ENCODE results near the gene CLCN7. TPM values are rescaled to one million over a fixed set of nuclear protein-coding genes. Genes with fewer than 3 reads are reported as not detected.

Gene CLCN7
- total RNA-seq, 1 donor from 2014 or later = 80.8 TPM

DNA sequence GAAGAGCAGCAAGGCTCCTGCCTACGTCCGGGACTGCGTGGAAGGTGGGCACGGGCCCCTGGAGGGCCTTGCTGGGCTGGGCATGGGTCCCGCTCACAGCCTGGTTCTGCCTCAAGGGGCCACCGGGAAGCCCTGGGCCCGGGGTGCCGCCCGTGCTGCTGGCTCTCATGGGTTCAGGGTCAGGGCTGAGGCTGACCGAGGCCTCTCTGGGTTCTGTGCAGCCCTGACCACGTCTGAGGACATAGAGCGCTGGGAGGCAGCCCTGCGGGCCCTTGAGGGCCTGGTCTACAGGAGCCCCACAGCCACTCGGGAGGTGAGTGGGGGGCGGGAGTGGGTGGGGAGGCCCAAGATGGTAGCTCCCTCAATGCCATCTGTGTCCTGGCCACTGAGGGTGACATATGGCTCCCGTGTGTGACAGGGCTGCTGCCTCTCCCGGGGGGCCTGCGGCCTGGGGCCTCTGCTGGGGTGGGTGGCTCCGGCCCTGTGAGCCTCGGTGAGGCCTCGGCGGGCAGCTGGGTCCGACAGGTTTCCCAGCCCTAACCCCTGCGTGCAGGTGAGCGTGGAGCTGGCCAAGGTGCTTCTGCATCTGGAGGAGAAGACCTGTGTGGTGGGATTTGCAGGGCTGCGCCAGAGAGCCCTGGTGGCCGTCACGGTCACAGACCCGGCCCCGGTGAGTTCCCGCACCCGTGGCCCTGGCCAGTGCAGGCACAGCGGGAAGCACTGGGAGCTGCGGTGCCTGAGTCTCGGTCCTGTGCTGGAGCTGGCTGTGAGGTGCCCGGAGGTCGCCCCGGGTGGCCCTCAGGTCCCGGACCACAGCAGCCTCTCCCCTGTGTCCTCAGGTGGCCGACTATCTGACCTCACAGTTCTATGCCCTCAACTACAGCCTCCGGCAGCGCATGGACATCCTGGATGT lies 27.5 kb upstream of the CLCN7 start:
- no peak for DNase-seq (ENCODE audit: low spot score)

DNA sequence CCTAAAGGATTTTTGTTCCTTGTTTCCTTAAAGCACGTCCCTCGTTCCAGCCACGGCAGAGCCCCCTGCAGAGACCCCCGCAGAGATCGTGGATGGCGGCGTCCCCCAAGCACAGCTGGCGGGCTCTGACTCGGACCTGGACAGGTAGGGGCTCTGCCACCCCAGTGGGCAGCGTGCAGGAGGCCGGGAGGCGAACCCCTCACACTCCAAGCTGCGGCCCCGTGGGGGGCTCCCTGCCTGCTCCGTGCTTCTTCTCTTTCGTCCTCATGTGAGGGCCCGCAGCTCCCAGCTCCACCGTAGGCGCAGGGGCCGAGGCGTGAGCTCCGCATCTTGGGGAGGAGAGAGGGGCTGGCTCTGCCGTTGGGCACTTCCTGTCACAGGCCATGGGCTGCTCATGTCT lies 26.8 kb upstream of the CLCN7 start:
- DNase-seq (ENCODE audit: low spot score) = no peak

DNA sequence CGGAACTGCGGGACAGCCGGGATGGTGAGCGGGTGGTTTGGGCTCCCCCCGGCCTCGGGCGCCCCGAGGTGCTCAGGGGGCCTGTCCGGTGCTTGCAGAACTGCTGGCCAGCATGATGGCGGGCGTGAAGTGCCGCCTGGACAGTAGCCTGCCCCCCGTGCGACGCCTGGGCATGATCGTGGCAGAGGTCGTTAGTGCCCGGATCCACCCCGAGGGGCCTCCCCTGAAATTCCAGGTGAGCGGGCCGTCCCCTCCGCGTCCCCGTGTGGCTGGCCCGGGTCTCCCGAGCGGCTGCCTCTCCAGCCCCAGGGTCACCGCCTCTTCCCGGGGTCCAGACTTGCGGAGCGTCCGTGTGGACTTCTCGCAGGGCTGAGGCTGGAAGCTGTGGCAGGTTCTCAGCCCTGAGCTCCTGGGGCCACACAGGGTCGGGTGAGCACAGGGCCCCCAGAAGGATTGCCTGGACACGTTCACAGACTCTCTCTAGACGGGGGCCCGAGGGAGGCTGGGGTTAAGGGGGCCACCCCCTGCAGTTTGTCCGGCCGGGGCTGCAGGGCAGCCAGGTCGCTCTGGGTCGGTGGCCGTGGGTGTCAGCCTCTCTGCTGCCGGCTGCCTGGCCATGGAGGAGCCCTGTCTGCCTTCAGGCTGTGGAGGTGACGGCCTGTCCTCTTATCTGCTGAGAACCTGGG lies 25.8 kb upstream of the CLCN7 start:
- no peak for DNase-seq (ENCODE audit: low spot score)

DNA sequence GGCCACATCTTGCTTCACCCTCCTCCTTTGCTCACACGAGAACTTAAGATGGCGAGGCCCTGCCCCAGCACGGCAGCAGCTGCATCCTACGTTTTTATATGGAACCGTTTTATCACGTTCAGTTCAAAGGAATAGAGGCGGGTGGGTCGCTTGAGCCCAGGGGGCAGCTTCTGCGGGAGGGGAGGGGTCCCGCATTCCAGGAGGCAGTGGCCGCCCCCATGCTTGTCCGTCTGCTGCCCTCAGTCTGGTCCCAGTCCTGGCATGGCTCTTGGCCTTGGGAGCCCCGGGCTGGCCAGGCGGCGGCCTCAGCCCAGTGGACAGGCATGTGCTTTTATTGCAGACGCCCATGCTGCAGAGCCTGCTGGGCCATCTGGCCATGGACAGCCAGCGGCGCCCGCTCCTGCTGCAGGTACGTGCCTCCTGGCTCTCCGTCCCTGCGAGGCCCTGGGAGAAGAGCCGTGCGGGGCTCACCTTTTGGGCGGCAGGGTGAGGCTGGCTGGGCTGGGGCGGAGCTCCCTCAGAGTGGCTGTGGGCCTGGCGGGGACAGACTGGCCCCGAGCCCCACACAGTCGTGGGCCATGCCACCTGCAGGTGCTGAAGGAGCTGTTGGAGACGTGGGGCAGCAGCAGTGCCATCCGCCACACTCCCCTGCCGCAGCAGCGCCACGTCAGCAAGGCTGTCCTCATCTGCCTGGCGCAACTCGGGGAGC lies 25.1 kb upstream of the CLCN7 start:
- DNase-seq (ENCODE audit: low spot score) = no peak

DNA sequence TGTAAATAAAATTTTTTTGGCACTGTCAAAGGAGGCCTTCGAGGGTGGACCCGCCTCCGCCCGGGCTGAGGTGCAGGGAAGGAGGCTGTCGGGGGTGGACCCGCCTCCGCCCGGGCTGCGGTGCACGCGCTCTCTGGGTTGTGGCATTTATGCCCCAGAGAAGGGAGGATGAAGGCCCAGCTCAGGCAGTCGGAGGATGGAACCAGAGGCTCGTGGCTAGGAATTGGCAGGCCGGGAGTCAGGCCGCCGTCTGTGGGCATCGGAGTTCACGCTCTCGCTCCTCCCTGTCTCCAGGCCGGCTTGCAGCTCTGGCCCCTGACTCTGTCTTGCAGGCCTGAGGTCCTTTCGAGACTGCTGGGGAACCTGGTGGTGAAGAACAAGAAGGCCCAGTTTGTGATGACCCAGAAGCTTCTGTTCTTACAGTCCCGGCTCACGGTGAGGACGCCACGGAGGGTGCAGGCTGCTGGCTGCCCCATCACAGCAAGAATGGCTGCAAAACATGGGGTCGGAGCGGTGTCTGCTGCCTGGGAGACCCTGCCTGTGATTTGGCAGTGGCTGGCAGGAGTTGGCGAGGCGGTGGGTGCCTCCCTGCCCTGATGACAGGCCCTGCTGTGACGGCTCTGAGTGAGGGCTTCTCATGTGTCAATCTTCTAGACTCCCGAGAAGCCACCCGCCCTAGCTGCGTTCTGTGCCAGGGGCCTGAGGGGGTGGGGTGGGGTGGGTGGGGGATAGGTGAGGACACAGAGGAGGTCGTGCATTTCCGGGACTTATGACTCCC lies 24.3 kb upstream of the CLCN7 start:
- DNase-seq (ENCODE audit: low spot score) = no peak

DNA sequence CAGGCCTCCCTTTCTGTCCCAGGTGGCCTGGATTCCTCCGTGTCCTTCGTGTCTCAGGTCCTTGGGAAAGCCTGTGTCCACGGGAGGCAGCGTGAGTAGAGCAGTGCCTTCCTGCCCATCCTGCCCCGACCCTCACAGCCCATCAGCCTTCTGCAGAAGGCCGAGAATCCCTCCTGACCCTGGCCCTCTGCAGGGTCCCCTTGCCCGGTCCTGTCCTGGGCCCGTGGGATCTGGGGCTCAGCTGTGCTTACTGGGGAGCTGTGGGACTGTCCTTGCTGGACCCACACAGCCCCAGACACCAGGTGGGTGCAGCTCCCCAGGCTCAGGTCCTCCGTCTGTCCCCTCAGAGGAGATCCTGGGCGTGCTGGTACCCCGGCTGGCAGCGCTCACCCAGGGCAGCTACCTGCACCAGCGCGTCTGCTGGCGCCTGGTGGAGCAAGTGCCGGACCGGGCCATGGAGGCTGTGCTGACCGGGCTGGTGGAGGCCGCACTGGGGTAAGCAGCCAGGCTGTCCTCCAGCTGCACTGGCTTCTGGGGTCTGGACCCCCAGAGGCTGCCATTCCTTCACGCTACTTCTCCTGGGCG lies 22.3 kb upstream of the CLCN7 start:
- DNase-seq (ENCODE audit: low spot score) = no peak

DNA sequence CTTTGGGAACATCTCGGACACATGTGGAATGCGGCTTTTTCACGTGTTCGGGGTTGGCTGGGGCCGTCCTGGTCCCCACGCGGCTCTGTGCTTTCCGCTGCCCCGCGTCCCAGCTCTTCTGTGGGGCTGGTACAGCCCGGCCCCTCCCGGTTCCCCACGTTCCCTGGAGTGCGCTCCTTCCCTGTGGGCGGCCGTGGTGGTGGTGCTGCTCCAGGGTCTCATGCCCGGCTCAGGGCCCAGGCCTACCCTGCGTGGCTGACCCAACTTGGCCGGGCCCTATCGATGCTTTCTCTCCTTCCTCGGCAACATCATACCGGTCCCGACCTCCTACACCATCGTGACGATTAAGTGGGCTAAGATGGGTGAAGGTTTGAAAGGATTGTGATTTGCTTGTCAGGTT lies 21.6 kb upstream of the CLCN7 start:
- DNase-seq (ENCODE audit: low spot score) = no peak

DNA sequence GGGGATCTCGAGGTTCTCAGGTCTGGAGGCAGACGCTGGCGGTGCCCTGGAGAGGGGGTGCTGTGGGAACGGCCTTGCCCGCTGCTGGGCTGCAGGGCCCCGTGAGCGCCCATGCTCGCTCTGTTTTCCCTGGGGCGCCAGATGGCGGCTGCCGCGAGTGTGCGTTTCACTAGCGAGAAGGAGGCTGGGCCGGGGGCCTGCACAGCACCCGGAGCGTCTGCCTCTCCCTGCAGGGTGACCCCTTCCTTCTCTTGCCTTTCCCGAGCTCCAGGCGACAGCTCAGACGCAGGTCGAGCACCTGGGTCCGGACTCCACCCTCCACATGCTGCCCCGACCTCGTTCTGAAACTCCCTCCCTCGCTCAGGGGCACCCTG lies 21.0 kb upstream of the CLCN7 start:
- no peak for DNase-seq (ENCODE audit: low spot score)

DNA sequence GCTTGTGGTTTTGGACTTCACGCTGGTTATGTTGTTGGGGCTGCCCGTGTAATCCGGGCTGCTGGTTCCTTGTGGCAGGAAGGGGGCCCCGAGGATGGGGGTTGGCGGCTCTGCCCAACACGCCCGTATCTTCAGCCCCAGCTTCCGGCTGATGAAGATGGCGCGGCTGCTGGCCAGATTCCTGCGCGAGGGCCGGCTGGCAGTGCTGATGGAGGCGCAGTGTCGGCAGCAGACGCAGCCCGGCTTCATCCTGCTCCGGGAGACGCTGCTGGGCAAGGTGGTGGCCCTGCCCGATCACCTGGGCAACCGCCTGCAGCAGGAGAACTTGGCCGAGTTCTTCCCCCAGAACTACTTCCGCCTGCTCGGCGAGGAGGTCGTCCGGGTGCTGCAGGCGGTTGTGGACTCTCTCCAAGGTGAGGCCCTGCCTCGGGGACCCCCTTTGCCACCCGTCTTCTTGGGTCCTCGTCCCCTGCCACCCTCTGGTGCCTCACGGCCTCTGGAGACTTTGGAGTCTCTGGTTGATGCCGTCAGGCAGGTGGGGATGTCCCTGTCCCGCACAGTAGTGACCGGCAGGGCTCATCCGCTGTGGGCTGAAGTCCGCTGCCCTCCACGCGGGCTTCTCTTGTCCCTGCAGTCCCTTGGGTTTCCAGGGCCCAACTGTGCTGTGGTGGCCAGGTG lies 20.5 kb upstream of the CLCN7 start:
- no peak for DNase-seq (ENCODE audit: low spot score)

DNA sequence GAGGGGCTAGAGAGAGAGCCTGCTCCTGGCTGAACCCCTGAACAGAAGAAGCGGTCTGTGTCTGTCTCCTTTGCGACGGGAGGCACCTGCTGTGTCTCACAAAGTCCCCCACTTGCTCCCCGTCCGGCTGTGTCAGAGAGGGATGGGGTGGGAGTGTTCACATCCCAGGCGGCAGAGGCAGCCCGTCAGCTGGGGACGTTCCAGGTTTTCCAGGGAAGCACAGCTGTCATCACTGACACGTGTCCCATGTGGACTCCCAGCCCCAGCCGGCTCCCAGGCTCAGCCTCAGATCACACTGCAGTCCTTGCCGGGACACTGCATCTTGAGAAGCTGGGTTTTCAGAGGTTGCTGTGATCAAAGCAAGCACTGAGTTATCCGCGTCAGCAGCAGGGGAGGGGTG lies 19.9 kb upstream of the CLCN7 start:
- DNase-seq (ENCODE audit: low spot score) = no peak

DNA sequence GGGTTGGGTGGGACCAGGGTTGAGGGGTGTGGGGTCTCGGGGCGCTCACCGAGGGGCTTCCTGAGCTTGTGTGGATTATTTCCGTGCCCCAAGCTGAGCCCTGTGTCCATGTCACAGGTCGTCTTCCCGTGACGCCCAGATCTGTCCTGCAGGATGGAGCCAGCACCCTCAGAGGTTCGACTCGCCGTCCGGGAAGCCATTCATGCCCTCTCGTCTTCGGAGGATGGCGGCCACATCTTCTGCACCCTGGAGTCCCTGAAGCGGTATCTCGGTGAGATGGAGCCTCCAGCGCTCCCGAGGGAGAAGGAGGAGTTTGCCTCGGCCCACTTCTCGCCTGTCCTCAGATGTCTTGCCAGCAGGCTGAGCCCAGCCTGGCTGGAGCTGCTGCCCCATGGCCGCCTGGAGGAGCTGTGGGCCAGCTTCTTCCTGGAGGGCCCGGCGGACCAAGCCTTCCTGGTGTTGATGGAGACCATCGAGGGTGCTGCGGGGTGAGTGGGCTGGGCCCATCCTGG lies 19.4 kb upstream of the CLCN7 start:
- no peak for DNase-seq (ENCODE audit: low spot score)

DNA sequence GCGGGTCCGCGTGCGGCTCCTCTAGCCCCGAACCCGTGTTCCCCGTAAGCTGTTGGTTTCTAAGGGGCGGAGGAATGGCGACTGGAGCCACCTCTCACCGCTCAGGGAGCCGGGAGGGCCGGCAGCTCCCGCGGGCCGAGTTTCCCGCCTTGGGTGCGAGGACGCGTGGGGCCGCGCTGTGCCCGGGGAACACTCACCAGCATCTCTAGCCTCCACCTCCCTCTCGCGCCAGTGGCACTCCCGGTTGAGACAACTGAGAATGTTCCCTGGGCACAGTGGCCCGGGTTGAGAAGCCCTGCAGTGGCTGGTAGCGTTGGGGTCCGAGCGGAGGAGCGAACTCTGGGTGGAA lies 18.9 kb upstream of the CLCN7 start:
- DNase-seq (ENCODE audit: low spot score) = no peak

DNA sequence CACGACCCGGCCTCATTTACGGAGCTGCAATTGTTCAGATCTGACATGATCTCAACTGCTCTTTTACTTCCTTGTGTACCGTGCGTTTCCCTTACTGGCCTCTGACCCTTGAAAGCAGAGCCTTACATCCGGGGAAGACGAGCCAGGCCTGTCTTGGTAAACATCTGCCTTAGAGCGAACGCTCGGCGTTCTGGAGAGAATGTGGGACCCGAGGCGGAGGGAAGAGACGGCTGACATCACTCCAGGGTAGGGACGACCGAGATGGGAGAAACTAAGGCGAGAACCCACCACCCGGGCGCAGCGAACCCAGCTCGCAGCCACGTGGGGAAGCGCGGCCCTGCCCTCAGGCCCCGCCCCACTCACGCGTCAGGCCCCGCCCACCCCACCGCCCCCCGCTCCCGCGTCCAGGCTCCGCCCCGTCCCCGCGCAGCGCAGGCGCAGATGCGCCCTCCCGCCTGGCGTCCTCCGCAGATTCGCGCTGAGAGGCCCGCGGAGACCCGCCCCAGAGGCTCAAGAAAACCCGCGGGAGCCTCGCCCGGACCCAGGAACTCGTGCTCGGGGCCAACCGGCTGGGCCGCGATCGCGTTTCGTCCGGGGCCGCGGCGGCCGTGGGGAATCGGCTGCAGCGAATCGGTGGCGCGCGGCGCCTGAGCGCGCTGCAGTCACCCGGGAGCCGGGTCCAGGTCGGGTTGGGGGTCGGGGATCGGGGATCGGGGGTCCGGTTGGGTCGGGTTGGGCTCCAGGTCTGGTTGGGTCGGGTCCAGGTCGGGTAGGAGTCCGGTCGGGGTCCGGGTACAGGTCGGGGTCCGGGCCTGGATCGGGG lies 18.3 kb upstream of the CLCN7 start, which contains the start of gene TELO2:
TSS of gene TELO2 (plus strand) at position 438 of the 823 bp plus-strand sequence. CDS start 922 bp downstream, outside the sequence.
- peak; percentile 93 for DNase-seq (ENCODE audit: low spot score)

DNA sequence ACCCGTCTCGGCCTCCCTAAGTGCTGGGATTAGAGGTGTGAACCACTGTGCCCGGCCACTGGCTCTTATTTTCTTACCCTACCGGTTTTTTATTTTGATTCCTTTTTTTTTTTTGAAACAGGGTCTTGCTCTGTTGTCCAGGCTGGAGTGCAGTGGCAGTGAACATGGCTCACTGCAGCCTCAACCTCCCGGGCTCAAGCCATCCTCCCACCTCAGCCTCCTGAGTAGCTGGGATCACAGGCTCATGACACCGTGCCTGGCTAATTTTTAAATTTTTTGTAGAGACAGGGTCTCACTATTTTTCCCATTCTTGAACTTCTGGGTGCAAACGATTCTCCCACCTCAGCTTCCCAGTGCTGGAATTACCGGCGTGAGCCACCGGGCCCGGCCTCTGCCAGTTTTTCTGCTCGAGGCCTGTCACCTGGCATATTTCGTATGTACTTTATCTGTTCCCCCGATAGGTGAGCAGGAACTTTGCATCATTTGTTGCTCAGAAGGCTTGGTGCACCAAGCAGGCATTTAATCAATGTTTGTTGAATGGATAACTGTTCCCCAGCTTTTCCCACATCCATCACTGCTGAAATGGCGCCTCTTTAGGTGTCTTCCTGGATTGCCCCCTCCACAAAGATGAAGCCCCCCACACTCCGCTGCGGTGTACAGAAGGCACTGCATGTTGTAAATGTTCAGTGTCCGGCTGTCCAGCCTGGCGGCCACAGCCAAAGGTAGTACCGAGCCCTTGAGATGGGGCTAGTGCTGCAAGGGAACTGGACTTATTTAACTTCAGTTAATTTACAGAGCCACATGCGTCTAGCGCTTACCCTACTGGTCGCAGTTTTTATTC lies 17.5 kb upstream of the CLCN7 start:
- DNase-seq (ENCODE audit: low spot score) = no peak

DNA sequence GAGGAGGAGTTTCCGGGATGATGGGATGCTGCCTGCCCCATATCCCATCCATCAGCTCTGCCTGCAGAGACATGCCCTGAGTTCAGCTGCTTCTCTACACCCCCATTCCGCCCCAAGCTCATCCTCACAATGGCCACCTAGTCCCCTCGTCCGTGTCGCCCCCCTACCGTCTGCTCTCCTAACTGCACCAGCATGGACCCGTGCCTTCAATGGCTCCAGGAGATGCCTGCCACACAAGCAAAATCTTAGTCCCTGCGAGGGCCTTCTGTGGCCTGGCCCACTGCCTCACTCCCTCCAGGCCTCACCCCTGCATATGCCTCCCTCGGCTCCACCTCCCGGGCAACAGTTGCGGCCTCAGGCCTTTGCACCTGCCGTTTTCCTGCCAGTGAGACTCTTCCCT lies 16.5 kb upstream of the CLCN7 start:
- no peak for DNase-seq (ENCODE audit: low spot score)

DNA sequence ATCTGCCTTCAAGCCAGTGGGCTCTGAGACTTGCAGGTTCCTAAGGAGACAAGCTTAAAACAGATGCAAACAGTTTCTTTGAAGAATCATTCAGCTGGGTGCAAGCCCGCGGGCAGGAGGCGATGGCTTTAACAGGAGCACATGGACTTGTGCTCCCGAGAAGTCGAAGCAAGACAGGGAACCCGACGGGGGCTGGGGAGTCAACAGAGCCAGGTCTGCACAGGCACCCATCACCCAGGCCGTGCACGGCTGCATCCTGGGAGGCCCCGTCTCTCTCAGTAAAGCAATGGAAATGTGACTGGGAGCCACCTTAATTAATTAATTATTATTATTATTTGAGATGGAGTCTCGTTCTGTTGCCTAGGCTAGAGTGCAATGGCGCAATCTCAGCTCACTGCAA lies 14.2 kb upstream of the CLCN7 start:
- no peak for DNase-seq (ENCODE audit: low spot score)

DNA sequence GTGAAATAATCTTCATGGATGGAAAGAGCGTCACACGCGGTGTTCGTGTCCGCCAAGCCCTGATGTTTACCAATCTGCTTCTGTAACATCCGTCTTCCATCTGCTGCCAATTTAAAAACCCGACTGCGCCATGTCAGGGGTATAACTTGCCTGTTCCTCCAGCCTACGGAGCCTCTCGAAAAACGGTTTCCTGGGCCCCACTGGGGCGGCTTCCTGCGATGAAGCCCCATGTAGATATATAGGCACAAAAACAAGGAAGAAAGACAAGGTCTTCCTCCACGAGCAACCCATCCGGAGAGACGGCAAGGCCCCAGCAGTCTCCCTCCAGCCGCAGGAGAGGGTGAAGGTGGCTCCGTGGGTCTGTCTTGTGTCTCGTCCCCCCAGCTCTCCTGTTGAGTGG lies 13.8 kb upstream of the CLCN7 start, which contains the start of gene PTX4:
TSS of gene PTX4 (minus strand) at position 326 of the 400 bp plus-strand sequence. CDS start at position 291, 35 bp downstream.
- DNase-seq (ENCODE audit: low spot score) = no peak

DNA sequence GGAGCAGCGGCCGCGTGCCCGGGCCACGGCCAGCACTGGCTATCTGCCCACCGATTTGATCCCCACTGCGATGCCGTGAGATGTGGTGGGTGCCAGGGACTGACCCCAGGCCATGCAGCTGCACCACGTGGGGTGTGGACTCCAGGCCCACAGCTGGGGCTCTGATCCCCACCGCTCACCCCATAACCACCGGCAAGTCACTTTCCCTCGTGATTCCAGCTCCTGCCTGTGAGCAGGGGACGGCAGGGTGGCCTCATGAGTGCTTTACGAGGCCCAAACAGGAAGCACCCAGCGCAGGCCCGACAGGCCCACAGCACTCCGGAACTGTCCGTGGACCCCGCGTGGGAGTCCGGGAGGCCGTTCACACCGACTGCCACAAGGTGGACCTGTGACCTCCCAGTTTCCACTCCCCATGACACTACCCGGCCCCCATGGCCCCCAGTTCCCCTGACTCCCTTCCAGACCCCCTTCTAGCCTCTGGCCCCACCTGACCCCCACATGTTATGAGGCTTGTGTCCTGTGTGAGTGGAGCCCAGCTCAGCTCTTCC lies 13.3 kb upstream of the CLCN7 start:
- no peak for DNase-seq (ENCODE audit: low spot score)
